Adipocyte (in vitro differentiated cells): ENCODE results near the gene GPR107.
"Not testable (repeated sequence)": the region's sequence is repeated elsewhere in the genome, so short reads cannot be mapped to it uniquely, and the experiment has no call there.

Experiments
- DNase-seq: peaks from one replicate; pipeline ENCODE4 v3.0.0-alpha.2; 2015; ENCODE audit warnings: low read depth
- H3K27me3 ChIP-seq: replicated peaks from 2 replicates; pipeline ENCODE4 v1.7.0; 2013; ENCODE audit warnings: mild to moderate bottlenecking, low read length, moderate library complexity; ENCODE audit not compliant: control insufficient read depth, insufficient read depth
- H3K36me3 ChIP-seq: 2 replicates; pipeline ENCODE4 v1.7.0; 2013; ENCODE audit warnings: low read length, mild to moderate bottlenecking, moderate library complexity; ENCODE audit not compliant: control insufficient read depth, insufficient read depth, severe bottlenecking
- H3K4me1 ChIP-seq: 2 replicates; pipeline ENCODE4 v1.7.0; 2013; ENCODE audit warnings: mild to moderate bottlenecking, low read length, moderate library complexity; ENCODE audit not compliant: control insufficient read depth, insufficient read depth
- H3K4me3 ChIP-seq: 2 replicates; pipeline ENCODE4 v1.7.0; 2013; ENCODE audit warnings: mild to moderate bottlenecking, low read length, moderate library complexity
- H3K9ac ChIP-seq: 2 replicates; pipeline ENCODE4 v1.7.0; 2013; ENCODE audit warnings: mild to moderate bottlenecking, low read length, moderate library complexity
- H3K9me3 ChIP-seq: 2 replicates; pipeline ENCODE4 v1.7.0; 2013; ENCODE audit warnings: mild to moderate bottlenecking, low read length, moderate library complexity; ENCODE audit not compliant: control insufficient read depth

Gene GPR107

GRCh38 chr9:130020618-130021017, 33.1 kb upstream of the GPR107 start:
- H3K9me3 ChIP-seq, result no peaks in the 10 kb centered on the region
- H3K9ac ChIP-seq, result no peak overlapping the region
- H3K4me1 ChIP-seq, result peaks cover 18% of the 10 kb centered on the region
- H3K27me3 ChIP-seq, result no peaks in the 10 kb centered on the region
- DNase-seq, result no peak
- H3K4me3 ChIP-seq, result no peak overlapping the region
- H3K36me3 ChIP-seq, result peaks cover 2% of the 10 kb centered on the region

- H3K4me3 ChIP-seq, result no peak overlapping the region
- no peak for DNase-seq
- no peak overlapping the region for H3K9ac ChIP-seq
- H3K36me3 ChIP-seq, result peaks cover under 1% of the 10 kb centered on the region
- peaks cover 18% of the 10 kb centered on the region for H3K4me1 ChIP-seq
- no peaks in the 10 kb centered on the region for H3K9me3 ChIP-seq
- no peaks in the 10 kb centered on the region for H3K27me3 ChIP-seq
Observed at GRCh38 chr9:130021123-130021522, 32.6 kb upstream of the GPR107 start.

GRCh38 chr9:130021842-130022241, 31.9 kb upstream of the GPR107 start:
- H3K4me1 ChIP-seq, result peaks cover 18% of the 10 kb centered on the region
- not testable (repeated sequence) for H3K9me3 ChIP-seq, H3K27me3 ChIP-seq, DNase-seq, H3K9ac ChIP-seq, H3K4me3 ChIP-seq, H3K36me3 ChIP-seq

- Histone ChIP-seq H3K4me1 (peaks cover 18% of the 10 kb centered on the region), H3K4me3 (no peak overlapping the region), H3K36me3 (no peaks in the 10 kb centered on the region), H3K27me3 (no peaks in the 10 kb centered on the region), H3K9me3 (no peaks in the 10 kb centered on the region), H3K9ac (no peak overlapping the region)
- DNase-seq, result no peak
Observed at GRCh38 chr9:130022566-130023143, 31.1 kb upstream of the GPR107 start.

GRCh38 chr9:130023144-130023787, 30.4 kb upstream of the GPR107 start:
- no peak overlapping the region for H3K9ac ChIP-seq
- peaks cover 18% of the 10 kb centered on the region for H3K4me1 ChIP-seq
- no peaks in the 10 kb centered on the region for H3K9me3 ChIP-seq
- no peak overlapping the region for H3K4me3 ChIP-seq
- no peaks in the 10 kb centered on the region for H3K27me3 ChIP-seq
- DNase-seq, result no peak
- no peaks in the 10 kb centered on the region for H3K36me3 ChIP-seq

- H3K9ac ChIP-seq, result no peak overlapping the region
- no peaks in the 10 kb centered on the region for H3K27me3 ChIP-seq
- H3K4me1 ChIP-seq, result peaks cover 18% of the 10 kb centered on the region
- no peaks in the 10 kb centered on the region for H3K9me3 ChIP-seq
- H3K36me3 ChIP-seq, result no peaks in the 10 kb centered on the region
- no peak for DNase-seq
- no peak overlapping the region for H3K4me3 ChIP-seq
Observed at GRCh38 chr9:130023994-130024596, 29.6 kb upstream of the GPR107 start.

- DNase-seq, result no peak
- Histone ChIP-seq H3K9me3 (no peaks in the 10 kb centered on the region), H3K4me3 (no peak overlapping the region), H3K27me3 (no peaks in the 10 kb centered on the region), H3K4me1 (peaks cover 18% of the 10 kb centered on the region), H3K36me3 (no peaks in the 10 kb centered on the region), H3K9ac (no peak overlapping the region)
Observed at GRCh38 chr9:130024597-130024994, 29.1 kb upstream of the GPR107 start.

- no peaks in the 10 kb centered on the region for H3K36me3 ChIP-seq
- peaks cover 9% of the 10 kb centered on the region for H3K4me1 ChIP-seq
- H3K4me3 ChIP-seq, result no peak overlapping the region
- no peak overlapping the region for H3K9ac ChIP-seq
- DNase-seq, result no peak
- H3K27me3 ChIP-seq, result no peaks in the 10 kb centered on the region
- H3K9me3 ChIP-seq, result no peaks in the 10 kb centered on the region
Observed at GRCh38 chr9:130026583-130027340, 26.9 kb upstream of the GPR107 start.

GRCh38 chr9:130027533-130028365, 26.0 kb upstream of the GPR107 start:
- Histone ChIP-seq H3K4me3 (no peak overlapping the region), H3K9ac (no peak overlapping the region), H3K36me3 (no peaks in the 10 kb centered on the region), H3K4me1 (peaks cover 9% of the 10 kb centered on the region), H3K27me3 (no peaks in the 10 kb centered on the region), H3K9me3 (no peaks in the 10 kb centered on the region)
- DNase-seq, result no peak

- Histone ChIP-seq H3K4me1 (peaks cover 1% of the 10 kb centered on the region), H3K9ac (no peak overlapping the region), H3K4me3 (no peak overlapping the region), H3K9me3 (no peaks in the 10 kb centered on the region), H3K27me3 (no peaks in the 10 kb centered on the region), H3K36me3 (no peaks in the 10 kb centered on the region)
- DNase-seq, result no peak
Observed at GRCh38 chr9:130028493-130029222, 25.0 kb upstream of the GPR107 start.
